GM12801 (cell line): ENCODE results near the gene ZNF14.

Experiments
- TF ChIP-seq, protein P1 (sequence below): IDR thresholded peaks from one replicate; pipeline ENCODE4 v1.5.1; 2011; ENCODE audit warnings: control low read depth; ENCODE audit not compliant: insufficient read length; ENCODE audit errors: extremely low read depth

Gene ZNF14

DNA sequence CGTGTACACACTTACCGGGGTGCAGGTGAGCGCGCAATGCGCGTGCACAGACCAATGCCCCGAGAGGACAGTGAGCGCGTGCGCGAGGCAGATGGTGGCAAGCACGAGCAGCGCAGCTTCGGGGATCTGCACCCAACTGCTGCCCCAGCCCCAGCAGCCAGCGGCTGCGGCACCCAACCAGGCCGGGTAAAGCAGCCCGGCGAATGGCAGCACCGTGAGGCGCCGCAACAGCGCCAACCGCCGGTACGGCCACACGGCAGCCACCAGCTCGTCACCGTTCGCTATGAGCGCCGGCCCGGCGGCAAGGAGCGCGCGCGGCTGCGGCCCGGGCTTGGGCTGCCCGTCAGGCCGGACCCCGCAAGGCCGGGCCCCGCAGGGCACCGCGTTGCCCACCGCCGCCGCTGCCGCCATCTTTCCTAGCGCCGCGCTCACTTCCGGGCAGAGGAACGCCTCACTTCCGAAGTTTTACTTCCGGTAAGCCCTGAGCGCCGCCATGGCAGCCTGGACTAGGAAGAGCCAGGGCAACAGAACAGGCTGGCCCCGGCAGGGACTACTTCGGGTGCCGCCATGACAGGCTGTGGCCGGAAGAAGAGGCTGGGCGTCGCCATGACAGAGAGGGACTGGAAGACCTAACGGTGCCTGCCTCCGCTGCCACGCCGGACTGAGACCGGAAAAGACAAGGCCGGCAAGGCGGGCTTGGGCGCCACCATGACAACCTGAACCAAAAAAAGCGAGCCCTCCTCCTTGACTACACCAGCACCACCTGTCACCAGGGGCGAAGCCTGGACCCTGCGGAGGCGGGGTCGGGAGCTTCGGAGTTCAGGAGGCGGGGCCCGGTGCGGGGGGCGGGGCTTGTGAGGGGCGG, 69.4 kb downstream of the ZNF14 start, which contains the start of gene ATP13A1:
Gene ATP13A1, minus strand, starts transcription at position 421 of the 865 bp plus-strand sequence. Its CDS starts 10 bp downstream, at position 411.
- TF ChIP-seq, protein P1, sequence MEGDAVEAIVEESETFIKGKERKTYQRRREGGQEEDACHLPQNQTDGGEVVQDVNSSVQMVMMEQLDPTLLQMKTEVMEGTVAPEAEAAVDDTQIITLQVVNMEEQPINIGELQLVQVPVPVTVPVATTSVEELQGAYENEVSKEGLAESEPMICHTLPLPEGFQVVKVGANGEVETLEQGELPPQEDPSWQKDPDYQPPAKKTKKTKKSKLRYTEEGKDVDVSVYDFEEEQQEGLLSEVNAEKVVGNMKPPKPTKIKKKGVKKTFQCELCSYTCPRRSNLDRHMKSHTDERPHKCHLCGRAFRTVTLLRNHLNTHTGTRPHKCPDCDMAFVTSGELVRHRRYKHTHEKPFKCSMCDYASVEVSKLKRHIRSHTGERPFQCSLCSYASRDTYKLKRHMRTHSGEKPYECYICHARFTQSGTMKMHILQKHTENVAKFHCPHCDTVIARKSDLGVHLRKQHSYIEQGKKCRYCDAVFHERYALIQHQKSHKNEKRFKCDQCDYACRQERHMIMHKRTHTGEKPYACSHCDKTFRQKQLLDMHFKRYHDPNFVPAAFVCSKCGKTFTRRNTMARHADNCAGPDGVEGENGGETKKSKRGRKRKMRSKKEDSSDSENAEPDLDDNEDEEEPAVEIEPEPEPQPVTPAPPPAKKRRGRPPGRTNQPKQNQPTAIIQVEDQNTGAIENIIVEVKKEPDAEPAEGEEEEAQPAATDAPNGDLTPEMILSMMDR = no peak

DNA sequence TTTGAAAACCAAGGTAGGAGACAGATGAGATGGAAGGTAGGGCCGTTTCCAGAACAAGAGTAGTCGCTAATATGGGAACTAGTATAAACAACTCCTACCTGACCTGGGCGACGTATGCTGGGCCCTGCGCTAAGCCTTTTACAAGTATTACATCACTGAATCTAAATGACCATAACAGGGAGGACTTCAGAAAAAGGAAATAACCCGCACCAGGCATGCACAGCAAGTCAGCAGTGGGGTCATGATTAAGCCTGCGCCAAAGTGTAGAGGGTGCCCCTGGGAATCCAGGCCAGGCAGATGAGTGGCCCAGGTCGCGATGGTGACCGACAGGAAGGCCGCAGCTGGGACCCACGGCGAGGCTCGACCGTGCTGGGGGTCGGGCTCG, 70.0 kb downstream of the ZNF14 start:
- TF ChIP-seq, protein P1 = no peak

DNA sequence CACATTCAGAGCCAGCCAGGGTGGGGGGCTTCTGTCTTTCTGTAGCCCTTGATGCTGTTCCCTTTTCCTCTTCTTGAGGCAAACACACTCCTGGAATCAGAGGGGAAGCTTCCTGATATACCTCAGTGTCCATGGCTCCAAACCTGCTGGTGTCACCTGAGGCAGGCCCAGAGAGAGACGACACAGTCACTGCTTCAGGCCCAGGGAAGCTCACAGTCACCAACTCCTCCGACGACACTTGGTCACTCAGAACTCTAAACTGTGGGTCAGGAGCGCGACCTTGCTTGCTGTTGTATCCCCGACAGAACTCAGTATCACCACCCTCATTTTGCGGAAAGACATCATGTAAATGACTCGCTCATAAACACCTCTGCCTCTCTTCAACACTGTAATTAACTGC, 70.6 kb downstream of the ZNF14 start:
- TF ChIP-seq, protein P1 = no peak

DNA sequence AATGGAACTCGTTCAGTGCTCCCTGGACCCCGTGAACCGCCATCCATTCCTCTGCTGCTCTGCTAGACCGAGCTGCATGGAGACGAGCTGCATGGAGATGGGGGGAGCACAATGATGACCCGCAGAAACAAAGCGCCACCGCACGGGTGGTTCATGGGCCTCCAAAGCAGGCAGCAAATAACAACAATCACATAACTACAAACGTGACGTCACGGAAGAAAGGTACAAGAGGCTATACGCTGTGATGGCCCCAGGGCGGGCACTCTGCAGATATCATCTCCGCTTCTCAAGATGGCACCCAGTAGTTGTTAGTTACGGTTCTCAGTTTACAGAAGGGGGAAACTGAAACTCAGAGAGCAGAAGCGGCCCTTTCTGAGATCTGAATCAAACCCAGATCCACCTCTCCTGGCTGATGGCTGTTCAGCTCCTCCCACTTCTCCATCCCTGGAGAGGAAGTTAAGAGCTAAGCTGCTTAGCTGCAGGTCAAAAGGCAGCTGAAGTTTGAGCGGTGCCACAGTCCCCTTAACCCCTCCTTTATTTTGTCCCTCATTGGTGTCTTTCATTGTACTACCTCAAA, 71.1 kb downstream of the ZNF14 start:
- TF ChIP-seq, protein P1 = no peak

DNA sequence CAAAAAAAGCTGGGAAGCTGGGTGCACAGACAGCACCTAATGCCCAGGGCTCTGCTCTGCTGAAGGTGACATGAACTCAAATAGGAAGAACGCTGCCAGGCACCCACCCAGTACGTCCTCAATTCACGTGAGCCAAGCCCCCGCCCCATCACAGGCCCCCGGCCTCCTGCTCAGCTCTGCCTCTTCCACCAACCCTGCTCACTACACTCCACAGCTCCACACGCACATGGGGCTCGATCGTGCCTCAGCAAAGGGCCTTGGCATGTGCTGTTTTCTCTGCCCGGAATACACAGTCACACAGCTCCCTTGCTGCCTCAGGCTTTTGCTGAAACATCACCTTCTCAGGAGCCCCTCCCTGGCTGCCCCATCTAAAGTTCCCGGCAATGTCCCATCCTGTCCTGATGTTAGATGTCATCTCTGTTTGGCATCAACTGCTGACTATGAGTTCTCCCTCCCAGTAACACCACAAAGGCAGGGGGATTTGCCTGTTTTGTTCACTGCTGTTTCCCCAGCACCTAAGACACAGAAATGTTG, 71.7 kb downstream of the ZNF14 start:
- TF ChIP-seq, protein P1 = no peak
